HG02884 (cell line): Measurements from ENCODE around the gene PTGR1.
"Not testable (repeated sequence)": the region's sequence is repeated elsewhere in the genome, so short reads cannot be mapped to it uniquely, and the experiment has no call there.

Source experiments
- ATAC-seq: cut with Tn5 transposase; IDR thresholded peaks from one replicate; pipeline ENCODE4 v1.9.1; 2021; ENCODE audit warnings: mild to moderate bottlenecking, moderate library complexity; ENCODE audit not compliant: unreplicated experiment

The PTGR1 gene

DNA sequence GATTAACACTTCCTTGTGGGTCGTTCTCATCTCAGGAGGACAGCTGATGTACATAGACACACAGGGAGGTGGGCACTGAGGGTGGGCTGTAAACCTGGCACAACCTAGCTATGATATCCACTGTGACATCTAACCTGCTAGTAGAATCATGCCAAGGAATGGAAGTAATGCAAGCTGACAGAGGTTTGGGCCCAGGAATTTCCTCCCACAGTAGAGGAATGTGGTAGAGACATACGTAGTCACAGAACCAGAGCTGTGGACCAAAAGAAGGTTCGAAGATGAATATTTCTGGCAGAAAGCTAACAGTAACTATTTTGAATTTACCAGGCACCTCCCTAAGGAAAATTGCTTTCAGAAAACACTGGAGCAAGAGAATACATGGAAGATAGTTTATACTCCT lies 16.5 kb upstream of the PTGR1 start:
- no peak for ATAC-seq

DNA sequence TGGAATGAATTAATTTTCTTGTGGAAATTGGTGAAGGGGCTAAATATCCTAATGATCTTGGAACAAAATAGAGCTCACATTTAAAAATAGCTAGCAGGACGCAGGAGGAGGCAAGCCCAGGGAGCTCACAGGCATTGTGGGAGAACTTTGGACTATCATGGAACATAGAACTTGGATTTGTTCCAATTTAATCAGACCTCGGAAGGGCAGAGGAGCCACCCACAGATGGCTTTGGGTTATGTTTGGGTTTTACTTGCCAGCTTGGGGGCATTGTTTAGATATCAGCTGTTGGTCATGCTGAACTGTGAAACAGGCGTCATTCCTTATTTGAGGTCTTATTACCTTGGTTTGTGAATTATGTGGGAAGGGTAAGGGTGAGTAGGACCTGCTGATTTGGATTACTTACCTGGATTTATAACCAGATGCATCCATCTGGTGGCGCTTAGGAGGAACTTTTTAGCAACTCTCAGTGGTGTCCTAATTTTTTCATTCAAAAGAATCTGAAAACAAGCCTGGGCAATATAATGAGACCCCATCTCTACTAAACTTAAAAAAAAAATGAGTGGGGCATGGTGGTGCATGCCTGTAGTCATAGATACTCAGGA lies 14.1 kb upstream of the PTGR1 start:
- no peak for ATAC-seq

DNA sequence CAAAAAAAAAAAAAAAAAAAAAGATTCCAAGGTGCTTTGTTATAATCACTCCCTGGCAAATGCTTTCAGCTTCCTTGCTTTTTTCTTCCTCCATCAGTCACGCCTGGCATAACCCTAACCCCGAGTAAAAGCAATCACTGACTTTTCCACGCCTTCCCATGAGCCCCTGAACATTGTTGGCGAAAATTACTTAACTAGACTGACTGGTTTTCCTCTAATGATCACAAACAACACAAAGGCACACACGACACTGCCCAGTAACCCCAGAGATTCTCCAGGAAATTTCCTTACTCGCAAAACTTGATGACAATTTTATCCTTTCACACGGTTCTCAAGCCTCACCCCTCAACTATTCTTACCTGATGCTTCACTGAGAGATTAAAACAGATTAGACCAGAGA lies 11.4 kb upstream of the PTGR1 start:
- ATAC-seq = no peak

DNA sequence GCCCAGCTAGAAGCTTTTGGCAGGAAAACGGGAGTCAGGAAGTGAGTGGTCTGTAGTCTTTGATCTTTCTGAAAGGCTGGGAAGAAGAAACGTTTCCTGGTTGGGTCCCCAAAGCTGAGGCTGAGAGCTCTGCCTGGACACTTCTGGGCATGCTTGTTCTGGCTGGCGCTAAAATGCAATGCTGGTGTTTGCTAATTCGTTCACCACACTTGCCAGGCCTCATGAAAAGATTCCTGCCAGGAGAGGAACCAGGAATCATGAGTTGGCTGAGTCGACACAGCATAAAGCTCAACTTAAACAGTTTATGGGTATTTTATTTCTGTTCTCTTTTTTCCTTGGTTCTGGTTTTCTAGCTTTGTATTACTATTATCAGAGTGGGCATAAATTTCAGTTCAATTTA lies 10.7 kb upstream of the PTGR1 start:
- ATAC-seq = no peak

DNA sequence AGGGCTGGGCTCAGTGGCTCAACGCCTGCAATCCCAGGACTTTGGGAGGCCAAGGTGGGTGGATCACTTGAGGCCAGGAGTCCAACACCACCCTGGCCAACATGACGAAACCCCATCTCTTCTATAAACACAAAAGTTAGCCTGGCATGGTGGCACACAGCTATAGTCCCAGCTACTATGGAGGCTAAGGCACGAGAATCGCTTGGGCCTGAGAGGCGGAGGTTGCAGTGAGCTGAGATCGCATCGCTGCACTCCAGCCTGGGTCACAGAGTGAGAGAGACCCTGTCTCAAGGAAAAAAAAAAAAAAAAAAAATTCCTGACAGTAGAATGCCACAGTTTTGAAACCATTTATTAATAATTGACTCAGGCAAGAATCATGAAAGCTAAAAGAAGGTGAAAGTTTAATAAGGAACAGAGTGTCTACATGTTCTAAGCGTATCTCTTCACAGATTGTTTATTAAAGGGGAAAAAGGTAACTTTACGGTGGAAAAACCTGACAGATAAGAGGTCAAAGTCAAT lies 5.7 kb upstream of the PTGR1 start:
- ATAC-seq = no peak

DNA sequence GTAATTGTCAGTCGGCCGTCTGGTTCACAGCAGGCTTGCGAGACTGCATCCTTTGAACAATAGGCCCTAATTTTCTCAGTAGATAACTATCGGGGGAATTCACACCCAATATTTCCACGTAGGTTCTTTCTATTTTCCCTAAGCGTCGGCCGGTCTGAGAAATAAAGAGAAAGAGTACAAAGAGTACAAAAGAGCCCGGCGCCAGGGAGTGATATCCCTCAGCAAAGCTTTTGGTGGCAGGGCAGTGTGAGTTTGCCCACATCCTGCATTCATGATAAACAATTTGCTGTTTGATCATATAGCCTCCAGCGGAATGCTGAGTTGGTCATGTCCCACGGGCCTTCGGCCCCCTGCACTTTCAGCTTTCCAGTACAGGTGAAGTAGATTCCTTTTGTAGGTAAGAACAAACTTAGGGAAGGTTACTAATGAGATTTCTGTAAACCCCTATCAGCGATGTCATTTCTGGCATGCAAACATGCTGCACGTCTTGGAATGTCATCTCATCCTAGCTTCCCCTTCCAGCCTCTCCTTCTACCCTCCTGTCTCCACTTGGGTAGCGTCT lies 4.7 kb upstream of the PTGR1 start:
- no peak for ATAC-seq

DNA sequence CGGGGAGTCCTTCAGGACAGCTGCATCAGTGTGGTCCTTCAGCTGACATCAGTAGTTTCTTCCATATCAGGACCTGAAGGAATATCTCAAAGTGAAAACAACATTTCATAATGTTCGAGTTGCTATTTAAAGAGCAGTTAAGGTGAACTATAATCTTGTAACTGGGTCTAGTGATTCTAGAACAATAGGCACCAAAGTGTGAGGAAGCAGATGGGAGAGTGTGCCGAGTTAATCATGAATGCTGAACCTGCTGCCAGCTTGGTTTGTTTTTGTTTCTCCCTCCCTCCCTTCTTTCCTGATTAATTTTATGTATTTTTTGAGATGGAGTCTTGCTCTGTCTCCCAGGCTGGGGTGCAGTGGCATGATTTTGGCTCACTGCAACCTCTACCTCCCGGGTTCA lies 3.6 kb upstream of the PTGR1 start:
- ATAC-seq = no peak

DNA sequence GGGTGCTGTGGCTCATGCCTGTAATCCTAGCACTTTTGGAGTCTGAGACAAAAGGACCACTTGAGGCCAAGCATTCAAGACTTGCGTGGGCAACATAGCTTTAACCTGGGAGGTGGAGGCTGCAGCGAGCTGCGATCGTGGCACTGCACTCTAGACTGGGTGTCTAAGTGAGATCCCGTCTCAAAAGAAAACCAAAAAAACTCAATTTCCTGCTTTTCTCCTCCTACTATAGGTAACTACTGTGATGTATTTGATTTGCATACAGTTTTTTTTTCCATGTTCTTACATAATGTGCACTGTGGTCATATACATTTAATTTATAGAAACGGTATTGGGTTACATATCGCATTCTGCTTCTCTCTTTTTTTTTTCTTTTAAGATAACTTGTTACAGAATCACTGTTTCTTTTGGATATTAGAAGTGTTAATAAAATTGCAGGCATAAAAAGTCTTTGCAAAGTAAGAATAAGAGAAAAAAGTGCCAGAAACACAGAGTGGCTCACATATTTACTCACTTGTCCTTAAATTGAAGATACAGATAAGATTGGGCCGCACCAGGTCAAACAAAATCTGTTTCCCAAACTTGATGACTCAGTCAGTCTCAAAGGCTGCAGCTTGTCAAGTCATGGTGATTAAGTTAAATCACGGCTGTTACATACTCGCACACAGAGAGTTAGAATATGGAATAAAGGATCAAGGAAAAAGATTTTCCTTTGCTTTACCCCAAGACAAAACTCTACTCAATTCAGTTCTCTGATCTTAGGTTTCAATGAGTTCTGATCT lies 2.0 kb upstream of the PTGR1 start:
- no peak for ATAC-seq

DNA sequence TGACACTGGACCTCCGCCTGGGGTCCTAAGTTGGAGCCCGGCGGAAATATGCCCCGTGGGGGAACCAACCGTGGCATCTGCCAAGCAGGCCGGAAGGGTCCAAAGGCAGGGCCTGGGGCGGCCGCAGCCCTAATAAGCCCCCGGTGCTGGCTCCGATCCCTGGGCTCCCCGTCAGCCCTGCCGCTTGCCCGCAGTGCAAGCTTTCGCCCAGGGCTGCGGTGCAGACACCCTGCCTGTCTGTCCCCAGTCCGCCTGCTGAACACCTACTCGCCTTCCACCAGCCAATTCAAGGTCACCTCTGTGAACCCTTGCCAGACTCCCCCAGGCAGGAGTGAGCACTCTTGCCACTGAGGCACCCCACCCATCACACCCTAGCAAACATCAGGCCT lies 502 bp upstream of the PTGR1 start:
- no peak for ATAC-seq

DNA sequence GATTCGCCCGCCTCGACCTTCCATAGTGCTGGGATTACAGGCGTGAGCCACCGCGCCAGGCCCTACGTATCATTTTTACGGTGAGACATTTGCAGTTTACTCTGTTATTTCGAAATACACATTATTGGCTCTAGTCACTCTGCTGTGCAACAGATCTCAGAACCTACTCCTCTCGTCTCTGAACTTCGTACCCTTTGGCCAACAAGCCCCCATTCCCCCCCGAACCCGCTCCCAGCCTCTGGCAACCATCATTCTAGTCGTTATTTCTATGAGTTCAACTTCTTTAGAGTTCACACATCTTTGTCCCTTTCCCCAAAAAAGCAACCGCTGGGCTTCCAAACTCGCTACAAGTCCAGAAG lies 735 bp downstream of the PTGR1 start:
- ATAC-seq = peak; percentile 20

DNA sequence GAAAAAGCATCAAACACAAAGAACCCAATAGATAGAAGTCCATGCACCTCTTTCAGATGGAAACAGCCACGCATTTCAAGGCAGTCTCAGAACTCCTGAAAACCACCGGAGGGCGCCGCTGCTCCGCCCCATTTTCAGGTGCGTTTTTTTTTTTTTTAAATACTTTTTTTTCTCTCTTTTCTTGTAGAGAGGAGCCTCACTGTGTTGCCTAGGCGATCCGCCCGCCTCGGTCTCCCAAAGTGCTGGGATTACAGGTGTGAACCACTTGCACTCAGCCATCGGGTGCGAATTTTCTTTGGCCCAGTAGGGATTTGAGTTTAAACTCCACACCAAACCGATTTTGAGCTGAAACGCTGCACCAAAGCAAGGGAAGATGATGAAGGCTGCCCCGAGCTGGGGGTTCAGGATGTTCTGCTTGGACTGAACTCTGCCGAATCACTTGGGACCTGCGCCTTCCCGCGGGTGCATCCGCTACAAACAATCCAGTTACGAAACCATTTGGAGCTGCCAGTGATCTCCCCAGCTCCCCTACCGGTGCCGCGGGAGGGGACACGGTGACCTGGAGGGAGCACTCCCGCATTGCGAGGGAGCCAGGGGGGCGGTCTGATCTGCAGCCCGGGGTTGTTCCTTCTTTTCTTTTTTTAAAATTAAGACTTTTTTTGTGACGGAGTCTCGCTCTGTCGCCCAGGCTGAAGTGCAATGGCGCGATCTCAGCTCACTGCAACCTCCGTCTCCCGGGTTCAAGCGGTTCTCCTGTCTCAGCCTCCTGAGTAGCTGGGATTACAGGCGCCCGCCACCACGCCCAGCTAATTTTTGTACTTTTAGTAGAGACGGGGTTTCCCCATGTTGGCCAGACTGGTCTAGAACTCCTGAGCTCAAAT lies 1.4 kb downstream of the PTGR1 start:
- peak; percentile 42 for ATAC-seq

DNA sequence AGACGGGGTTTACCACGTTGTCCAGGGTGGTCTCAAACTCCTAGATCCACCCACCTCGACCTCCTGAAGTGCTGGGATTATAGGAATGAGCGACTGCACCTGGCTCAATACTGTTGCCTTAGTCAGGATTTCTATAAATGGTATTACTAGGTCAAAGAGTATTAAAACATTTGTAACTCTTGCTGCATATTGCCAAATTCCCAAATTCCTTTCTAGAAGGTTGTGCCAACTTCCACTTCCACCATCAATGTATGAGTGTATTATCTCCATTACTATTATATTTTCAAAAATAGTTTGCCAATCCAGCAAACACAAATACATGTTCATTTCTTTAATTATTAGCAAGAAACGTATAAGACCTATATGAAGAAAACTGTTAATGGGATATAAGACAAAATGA lies 10.6 kb downstream of the PTGR1 start:
- ATAC-seq = no peak

DNA sequence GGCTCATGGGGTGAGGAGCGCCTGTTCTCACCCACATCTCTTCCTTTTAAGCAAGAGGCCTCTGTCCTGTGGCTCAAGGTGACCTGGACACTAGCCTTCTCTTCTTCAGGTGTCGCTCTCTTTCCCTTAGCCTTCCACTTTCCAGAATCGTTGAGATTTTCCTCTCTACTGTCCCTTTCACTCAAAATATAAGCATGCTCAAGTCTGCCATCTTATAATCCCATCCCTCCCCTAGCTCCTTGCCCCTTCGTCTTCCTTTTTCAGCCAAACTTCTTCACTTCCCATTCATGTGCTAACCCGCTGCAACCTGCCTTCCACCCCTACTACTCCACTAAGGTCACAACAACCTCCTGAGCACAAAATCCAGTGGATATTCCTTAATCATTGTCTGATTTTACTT lies 13.1 kb downstream of the PTGR1 start:
- ATAC-seq = no peak

DNA sequence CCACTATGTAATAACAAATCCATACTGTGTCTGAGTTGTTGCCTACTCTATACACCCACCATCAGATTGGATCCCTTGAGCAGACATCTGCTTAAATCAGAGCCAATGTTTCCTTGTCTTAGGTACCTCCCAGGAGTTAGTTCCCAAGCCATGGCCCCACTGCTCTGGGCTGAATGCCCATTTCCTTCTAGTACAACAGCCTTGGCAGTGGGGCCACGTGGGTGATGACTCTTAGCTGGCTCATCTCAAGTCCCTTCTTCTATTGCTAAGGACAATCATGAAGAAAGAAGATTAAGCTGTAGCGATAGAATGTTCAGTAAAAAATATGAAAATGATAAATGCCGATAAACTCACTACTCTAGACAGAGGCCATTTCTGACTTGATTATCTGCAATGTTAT lies 16.6 kb downstream of the PTGR1 start:
- no peak for ATAC-seq

DNA sequence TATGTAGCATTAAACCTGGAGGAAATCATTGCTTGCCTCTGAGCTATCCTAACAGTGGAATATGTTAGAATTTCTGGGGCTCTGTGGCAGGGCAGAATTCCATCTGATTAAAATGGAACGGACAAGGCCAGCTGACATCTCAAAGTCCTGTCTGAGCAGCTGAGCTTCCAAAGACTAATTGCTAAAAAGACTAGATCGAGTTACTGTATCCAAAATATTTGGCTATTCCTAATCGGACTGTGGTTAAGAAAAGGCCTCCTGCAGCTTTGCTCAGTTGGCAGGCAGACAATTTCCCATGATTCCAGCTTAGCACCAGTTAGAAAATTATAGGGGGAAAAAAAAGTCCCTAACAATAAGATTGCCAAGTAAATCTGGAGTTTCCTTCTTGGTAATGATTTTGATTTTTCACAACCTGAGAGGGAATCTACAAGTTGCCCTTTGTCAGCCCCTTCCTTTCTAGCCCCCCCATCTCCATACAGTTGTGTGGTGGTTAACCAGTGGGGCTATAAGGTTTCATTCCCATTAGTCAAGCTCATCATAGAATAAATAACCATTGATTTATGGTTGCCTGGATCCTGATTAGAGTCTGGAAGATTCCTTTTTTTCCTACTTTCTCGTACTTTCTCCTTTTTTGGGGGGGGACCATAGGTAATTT lies 26.4 kb downstream of the PTGR1 start:
- no peak for ATAC-seq

DNA sequence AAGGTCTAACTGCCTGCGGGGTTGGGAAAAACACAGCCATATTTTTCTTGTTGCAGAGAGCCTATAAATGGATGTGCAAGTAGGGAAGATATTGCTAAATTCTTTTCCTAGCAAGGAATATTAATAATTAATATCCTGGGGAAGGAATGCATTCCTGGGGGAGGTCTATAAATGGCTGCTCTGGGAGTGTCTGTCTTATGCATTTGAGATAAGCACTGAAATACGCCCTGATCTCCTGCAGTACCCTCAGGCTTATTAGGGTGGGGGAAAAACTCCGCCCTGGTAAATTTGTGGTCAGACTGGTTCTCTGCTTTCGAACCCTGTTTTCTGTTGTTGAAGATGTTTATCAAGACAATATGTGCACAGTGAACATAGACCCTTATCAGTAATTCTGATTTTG lies 31.3 kb downstream of the PTGR1 start:
- not testable (repeated sequence) for ATAC-seq

DNA sequence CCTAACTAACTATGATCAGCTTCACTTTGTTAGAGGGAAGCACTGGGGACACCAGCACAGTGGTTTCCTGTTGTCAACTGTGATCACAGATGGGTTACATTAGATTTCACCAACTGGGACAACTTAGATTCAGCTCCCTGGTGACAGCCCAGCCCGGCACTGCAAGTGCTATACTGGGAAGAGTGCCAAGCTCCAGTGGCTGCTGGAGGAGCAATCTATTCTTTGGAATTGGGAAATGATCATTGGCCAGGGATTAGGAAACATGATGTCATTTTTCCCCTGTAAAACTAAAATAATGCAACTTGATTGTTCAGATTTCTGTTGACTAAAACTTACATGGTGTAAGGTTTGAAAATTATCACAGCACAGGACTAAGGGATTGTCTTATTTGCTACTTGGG lies 33.2 kb downstream of the PTGR1 start:
- no peak for ATAC-seq

DNA sequence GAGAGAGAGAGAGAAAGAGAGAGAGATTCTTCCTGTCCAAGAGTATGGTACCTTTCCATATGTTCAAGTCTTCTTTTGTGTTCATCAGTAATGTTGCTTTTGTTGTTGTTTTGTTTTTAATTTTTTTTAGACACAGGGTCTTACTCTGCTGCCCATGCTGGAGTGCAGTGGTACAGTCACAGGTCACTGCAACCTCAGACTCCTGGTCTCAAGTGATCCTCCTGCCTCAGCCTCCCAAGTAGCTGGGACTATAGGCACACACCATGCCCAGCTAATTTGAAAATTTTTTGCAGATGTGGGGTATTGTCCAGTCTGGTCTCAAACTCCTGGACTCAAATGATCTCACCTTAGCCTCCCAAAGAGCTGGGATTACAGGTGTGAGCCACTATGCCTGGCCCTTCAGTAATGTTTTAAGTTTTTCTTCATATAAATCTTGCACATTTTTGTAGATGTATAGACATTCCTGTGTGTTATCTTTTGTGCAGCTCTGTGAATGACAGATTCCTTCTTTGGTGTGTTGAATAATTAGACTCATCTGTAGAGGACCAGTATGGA lies 38.2 kb downstream of the PTGR1 start:
- no peak for ATAC-seq

DNA sequence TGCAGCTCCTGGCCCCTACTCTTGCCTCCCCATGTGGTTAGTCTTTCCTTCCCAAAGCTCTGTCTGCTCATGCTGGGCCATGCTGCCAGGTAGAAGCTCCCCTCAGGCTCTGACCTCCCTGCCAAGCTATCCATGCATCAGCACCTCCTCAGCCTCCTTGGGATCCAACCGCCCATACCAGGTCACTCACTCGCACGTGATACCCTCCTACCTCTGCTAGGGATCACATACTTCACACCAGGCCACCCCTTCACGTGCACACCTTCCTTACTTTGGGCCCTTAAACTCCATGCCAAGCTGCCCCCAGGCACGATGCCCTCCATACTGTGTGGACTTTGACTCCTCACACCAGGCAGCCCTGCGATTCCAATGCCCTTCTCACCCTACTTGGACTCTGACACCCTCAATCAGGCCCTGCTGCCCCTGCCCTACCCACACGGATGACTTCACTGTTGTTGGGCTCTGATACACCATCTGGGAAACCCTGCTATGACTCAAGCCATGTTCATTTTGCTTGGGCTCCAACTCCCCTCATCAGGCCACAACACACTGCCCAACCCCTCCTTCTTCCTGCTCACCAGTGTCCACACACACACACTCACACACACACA lies 40.3 kb downstream of the PTGR1 start:
- no peak for ATAC-seq

DNA sequence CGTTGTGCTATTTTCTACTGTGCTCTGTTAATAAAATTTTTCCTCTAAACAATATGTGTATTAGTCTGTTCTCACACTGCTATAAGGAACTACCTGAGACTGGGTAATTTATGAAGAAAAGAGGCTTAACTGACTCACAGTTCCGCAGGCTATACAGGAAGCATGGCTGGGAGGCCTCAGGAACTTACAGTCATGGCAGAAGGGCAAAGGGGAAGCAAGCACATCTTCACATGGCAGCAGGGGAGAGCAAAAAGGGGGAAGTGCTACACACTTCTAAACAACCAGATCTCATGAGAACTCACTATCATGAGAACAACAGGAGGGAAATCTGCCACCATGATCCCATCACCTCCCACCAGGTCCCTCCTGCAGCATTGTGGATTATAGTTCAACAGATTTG lies 44.0 kb downstream of the PTGR1 start:
- ATAC-seq = not testable (repeated sequence)
